Caki2 (cell line): Measurements from ENCODE around the gene RHEB. TPM values are rescaled to one million over a fixed set of nuclear protein-coding genes. Genes with fewer than 3 reads are reported as not detected.
"Not testable (repeated sequence)": the region's sequence is repeated elsewhere in the genome, so short reads cannot be mapped to it uniquely, and the experiment has no call there.

Source experiments
- DNase-seq: peaks from one replicate; pipeline ENCODE4 v3.0.0-alpha.2; 2015; ENCODE audit warnings: low read depth
- in situ Hi-C: cut with HindIII; loops from 2 replicates; pipeline ENCODE4 v1.10.0; 2016; ENCODE audit warnings: low sequenced_read_pairs, low pct_unique_long_range_greater_than_20kb, mixed read lengths
- total RNA-seq: library from RNA; depleted of rRNA; stranded (reverse); fragments of >200 nt; shearing (Covaris generic); gene quantifications from 2 replicates; pipeline ENCODE4 v1.2.3, GENCODE V29; 2014; ENCODE audit warnings: low replicate concordance

The RHEB gene
- total RNA-seq, 1 experiment from 2014 or later: 154 TPM

- in situ Hi-C loops: no loop called here
- DNase-seq: peak; percentile 59
Observed at GRCh38 chr7:151539088-151539671, 19.5 kb upstream of the RHEB start.

GRCh38 chr7:151537818-151538561, 18.3 kb upstream of the RHEB start:
- in situ Hi-C loops: no loop called here
- no peak for DNase-seq

GRCh38 chr7:151536178-151536577, 16.5 kb upstream of the RHEB start:
- in situ Hi-C loops, DNase-seq: not testable (repeated sequence)

GRCh38 chr7:151529842-151530241, 10.1 kb upstream of the RHEB start:
- no peak for DNase-seq
- in situ Hi-C loops: no loop called here

GRCh38 chr7:151524845-151525244, 5.2 kb upstream of the RHEB start:
- no peak for DNase-seq
- in situ Hi-C loops: no loop called here

GRCh38 chr7:151524331-151524730, 4.6 kb upstream of the RHEB start:
- no peak for DNase-seq
- in situ Hi-C loops: no loop called here

- in situ Hi-C loops: no loop called here
- DNase-seq: no peak
Observed at GRCh38 chr7:151520419-151521261, 945 bp upstream of the RHEB start.

GRCh38 chr7:151518947-151519764, 539 bp downstream of the RHEB start:
- peak; percentile 49 for DNase-seq
- in situ Hi-C loops: not testable (repeated sequence)

- in situ Hi-C loops: no loop called here
- peak; percentile 61 for DNase-seq
Observed at GRCh38 chr7:151518105-151518946, 1.4 kb downstream of the RHEB start.

GRCh38 chr7:151517601-151518104, 2.0 kb downstream of the RHEB start:
- in situ Hi-C loops: no loop called here
- no peak for DNase-seq

- in situ Hi-C loops: no loop called here
- no peak for DNase-seq
Observed at GRCh38 chr7:151515276-151515565, 4.5 kb downstream of the RHEB start.

- DNase-seq: no peak
- in situ Hi-C loops: no loop called here
Observed at GRCh38 chr7:151514461-151515275, 5.0 kb downstream of the RHEB start.

GRCh38 chr7:151513133-151513532, 6.6 kb downstream of the RHEB start:
- in situ Hi-C loops: no loop called here
- no peak for DNase-seq

GRCh38 chr7:151512353-151512752, 7.3 kb downstream of the RHEB start:
- in situ Hi-C loops: no loop called here
- no peak for DNase-seq

- DNase-seq: no peak
- in situ Hi-C loops: no loop called here
Observed at GRCh38 chr7:151511946-151512345, 7.7 kb downstream of the RHEB start.

GRCh38 chr7:151511270-151511669, 8.4 kb downstream of the RHEB start:
- in situ Hi-C loops: no loop called here
- DNase-seq: no peak
